Endothelial cell of umbilical vein (primary cell): ENCODE measurements around the gene SLC24A3. TPM values are rescaled to one million over a fixed set of nuclear protein-coding genes. Genes with fewer than 3 reads are reported as not detected.

Experiments
- BruUV-seq: library from RNA; stranded (reverse); fragments of 400-500 nt; replicated peaks from 2 replicates; lab custom pipeline; 2021; lab: Mats Ljungman, UMichigan
- CTCF ChIA-PET: fragments of 300-600, 350-600 bp; sonication (Branson Sonifier 250); formaldehyde crosslinking; loops from one replicate; lab custom pipeline; 2021; ENCODE audit warnings: antibody characterized with exemption, inconsistent platforms; lab: Charles Lee
- POLR2A ChIA-PET: fragments of 300-600, 350-600 bp; sonication (Branson Sonifier 250); formaldehyde crosslinking; loops from one replicate; lab custom pipeline; 2021; ENCODE audit warnings: antibody characterized with exemption, inconsistent platforms; lab: Charles Lee
- DNase-seq: peaks from one replicate; pipeline ENCODE4 v3.0.0-alpha.2; 2011; ENCODE audit warnings: low read depth, low spot score
- FAIRE-seq: peaks from 2 replicates; lab custom pipeline; 2011; peaks lifted over from hg19 to GRCh38; lab: Jason Lieb, UNC
- H2AFZ ChIP-seq: 2 replicates; pipeline ENCODE4 v1.6.0; 2012; ENCODE audit warnings: low read depth, low read length, control low read depth, inconsistent platforms
- H3K27ac ChIP-seq: 2 replicates; pipeline ENCODE4 v1.5.1; 2011; ENCODE audit warnings: low read depth, mild to moderate bottlenecking, control low read depth, low read length, moderate library complexity; ENCODE audit not compliant: insufficient read depth
- H3K27me3 ChIP-seq, 2 experiments: 2 replicates each; pipeline versions ENCODE4 v1.6.0 to v1.6.1; 2011; ENCODE audit warnings: low read length in 2 of 2, mixed read lengths in 1 of 2; ENCODE audit not compliant: control insufficient read depth in 2 of 2, insufficient read depth in 2 of 2
- H3K36me3 ChIP-seq, 2 experiments: 2 replicates in 1 of 2; 3 replicates in 1 of 2; pipeline ENCODE4 v1.5.1; 2011; ENCODE audit warnings: low read length in 2 of 2, mild to moderate bottlenecking in 1 of 2, moderate library complexity in 1 of 2; ENCODE audit not compliant: control insufficient read depth in 2 of 2, insufficient read depth in 2 of 2; ENCODE audit errors: extremely low read depth in 1 of 2
- H3K4me1 ChIP-seq: 3 replicates; pipeline ENCODE4 v1.5.1; 2011; ENCODE audit warnings: mild to moderate bottlenecking, low read length; ENCODE audit not compliant: control insufficient read depth, insufficient read depth; ENCODE audit errors: extremely low read depth
- H3K4me2 ChIP-seq: 2 replicates; pipeline ENCODE4 v1.6.1; 2011; ENCODE audit warnings: low read length, control low read depth, mixed read lengths; ENCODE audit not compliant: insufficient read depth
- H3K4me3 ChIP-seq, 3 experiments: fragments of 200-600 bp in 1 of 3; sonication (generic), shearing (Covaris generic) in 1 of 3; replicated peaks in 1 of 3; 2 replicates each; pipeline ENCODE4 v1.5.1; 2011 to 2016; ENCODE audit warnings: control low read depth in 3 of 3, low read length in 3 of 3, mild to moderate bottlenecking in 2 of 3, inconsistent platforms in 1 of 3, low read depth in 1 of 3, moderate library complexity in 1 of 3; ENCODE audit not compliant: insufficient read depth in 1 of 3
- H3K79me2 ChIP-seq: 2 replicates; pipeline ENCODE4 v1.6.0; 2012; ENCODE audit warnings: low read length, inconsistent platforms; ENCODE audit not compliant: control insufficient read depth, insufficient read depth
- H3K9ac ChIP-seq: replicated peaks from 2 replicates; pipeline ENCODE3; 2011; ENCODE audit warnings: low read length, control low read depth; ENCODE audit not compliant: insufficient read depth; ENCODE audit errors: extremely low read depth
- H3K9me1 ChIP-seq: replicated peaks from 3 replicates; pipeline ENCODE4 v1.6.0; 2011; ENCODE audit warnings: mild to moderate bottlenecking, low read length; ENCODE audit not compliant: control insufficient read depth, insufficient read depth; ENCODE audit errors: extremely low read depth
- H3K9me3 ChIP-seq: replicated peaks from 2 replicates; pipeline ENCODE4 v1.5.1; 2012; ENCODE audit warnings: low read length, inconsistent platforms; ENCODE audit not compliant: control insufficient read depth, insufficient read depth
- H4K20me1 ChIP-seq: replicated peaks from 2 replicates; pipeline ENCODE3; 2011; ENCODE audit warnings: mild to moderate bottlenecking, low read length; ENCODE audit not compliant: control insufficient read depth, insufficient read depth; ENCODE audit errors: extremely low read depth
- CTCF ChIP-seq, 2 donors: IDR thresholded peaks; 1 replicate in 1 of 2; 2 replicates in 1 of 2; pipeline ENCODE4 v1.5.1; 2011; ENCODE audit warnings: low read length in 2 of 2, mild to moderate bottlenecking in 2 of 2, moderate library complexity in 2 of 2, control low read depth in 1 of 2, inconsistent platforms in 1 of 2, low read depth in 1 of 2; ENCODE audit not compliant: insufficient read depth in 1 of 2; ENCODE audit errors: extremely low read depth in 1 of 2
- EZH2 ChIP-seq: IDR thresholded peaks from 2 replicates; pipeline ENCODE4 v1.6.1; 2012; ENCODE audit warnings: borderline replicate concordance, low read depth, mild to moderate bottlenecking, moderate library complexity, low read length, inconsistent platforms; ENCODE audit not compliant: severe bottlenecking
- FOS ChIP-seq: IDR thresholded peaks from 2 replicates; pipeline ENCODE4 v1.6.1; 2011; ENCODE audit warnings: mild to moderate bottlenecking, low read length, moderate library complexity, borderline replicate concordance; ENCODE audit not compliant: insufficient read depth
- GATA2 ChIP-seq: IDR thresholded peaks from 2 replicates; pipeline ENCODE4 v1.7.0; 2011; ENCODE audit warnings: low read depth, mild to moderate bottlenecking, moderate library complexity, mixed read lengths, low read length; ENCODE audit not compliant: insufficient read length, insufficient read depth
- JUN ChIP-seq: IDR thresholded peaks from 2 replicates; pipeline ENCODE4 v1.6.1; 2011; ENCODE audit warnings: borderline replicate concordance, low read depth; ENCODE audit not compliant: insufficient read length, insufficient read depth
- MYC ChIP-seq: IDR thresholded peaks from one replicate; pipeline ENCODE4 v1.6.1; 2011; ENCODE audit warnings: mild to moderate bottlenecking, low read depth, low read length
- POLR2A ChIP-seq: IDR thresholded peaks from 2 replicates; pipeline ENCODE4 v1.6.1; 2012; ENCODE audit warnings: low read depth, mild to moderate bottlenecking, control low read depth, low read length
- POLR2AphosphoS5 ChIP-seq: IDR thresholded peaks from 2 replicates; pipeline ENCODE4 v1.6.1; 2012; ENCODE audit warnings: low read depth, mild to moderate bottlenecking, control low read depth, low read length, moderate library complexity; ENCODE audit not compliant: insufficient read depth
- dilution Hi-C: fragments of 300-500 bp; cut with MboI; formaldehyde crosslinking; loops from one replicate; pipeline ENCODE4 v1.15.0; 2019; ENCODE audit warnings: low sequenced_read_pairs; ENCODE audit not compliant: extremely low pct_ligation_motif_present
- intact Hi-C: fragments of 100-400 bp; cut with micrococcal nuclease; formaldehyde crosslinking; loops from one replicate; pipeline ENCODE4 v1.10.0; 2022
- polyA plus RNA-seq, 4 experiments: library from polyadenylated mRNA; depleted of rRNA in 3 of 4; stranded (reverse) in 3 of 4; unstranded in 1 of 4; fragments of >200 nt; gene quantifications; 2 replicates each; pipeline versions ENCODE4 v1.2.1 to v1.2.3, GENCODE V29; 2011 to 2012; ENCODE audit warnings: missing spikeins in 1 of 4
- total RNA-seq: library from RNA; stranded (reverse); gene quantifications from 2 replicates; pipeline ENCODE4 v1.2.3, GENCODE V29; 2021
- TF ChIP-seq, protein P1 (sequence below): IDR thresholded peaks from 2 replicates; pipeline ENCODE4 v1.6.1; 2011; ENCODE audit not compliant: insufficient read depth, insufficient read length

SLC24A3 gene
- total and polyA plus RNA-seq, 2 donors (not counting 3 experiments of a cell fraction or from before 2014, with no cell fraction given) = not detected

- Histone ChIP-seq H3K9me3 (no peaks in the 10 kb centered on the region), H3K27ac (no peak overlapping the region), H3K79me2 (no peaks in the 10 kb centered on the region), H3K4me3 (no peak overlapping the region), H3K9ac (no peak overlapping the region), H3K9me1 (no peaks in the 10 kb centered on the region), H4K20me1 (no peaks in the 10 kb centered on the region), H3K4me1 (no peaks in the 10 kb centered on the region), H3K27me3 (no peaks in the 10 kb centered on the region), H3K36me3 (no peaks in the 10 kb centered on the region), H3K4me2 (no peak overlapping the region), H2AFZ (no peak overlapping the region)
- TF ChIP-seq POLR2AphosphoS5 (no peak), GATA2 (no peak)
- intact Hi-C loops = no loop called here
- CTCF ChIA-PET = no interaction called here
- BruUV-seq = no TSS peak
- DNase-seq = no peak
- FAIRE-seq = no peak
- dilution Hi-C loops = no loop called here
- POLR2A ChIA-PET = no interaction called here
These were observed 59.6 kb downstream of the SLC24A3 start for GRCh38 chr20:19271879-19272651.

DNA sequence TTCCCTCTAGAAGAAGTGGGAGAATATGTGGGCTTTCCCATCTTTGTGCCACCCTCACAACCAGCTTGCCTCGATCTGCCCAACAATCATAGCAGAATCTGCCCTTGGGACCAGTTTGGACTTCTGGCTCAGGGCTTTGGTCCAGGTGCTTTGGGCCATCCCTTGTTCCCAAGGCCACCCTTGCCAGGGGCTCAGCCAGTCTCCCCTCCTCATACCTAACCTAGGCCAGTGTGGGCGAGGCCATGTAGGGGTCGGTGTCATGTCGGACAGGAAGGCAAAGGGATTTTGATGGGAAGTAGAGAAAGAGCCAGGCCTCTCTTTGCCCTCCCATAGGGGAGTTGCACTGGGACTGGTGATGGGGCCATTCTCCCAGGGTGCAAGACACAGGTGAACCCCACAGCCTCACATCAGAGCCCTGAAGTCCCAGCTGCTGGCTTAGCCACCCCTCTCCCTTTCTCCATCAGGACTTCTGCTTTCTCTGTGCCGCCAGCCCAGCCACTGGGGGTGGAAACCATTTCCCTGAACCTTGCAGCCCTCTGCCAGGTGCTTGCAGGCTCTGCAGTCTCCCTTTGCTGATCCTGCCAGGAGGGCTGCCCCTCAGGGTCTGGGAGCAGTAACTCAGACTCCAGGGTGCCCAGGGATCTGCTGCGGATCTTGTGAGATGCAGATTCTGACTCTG is 60.7 kb downstream of the SLC24A3 start:
- no peaks in the 10 kb centered on the region for H3K27me3 ChIP-seq
- no peak for DNase-seq
- no peak overlapping the region for H3K4me3 ChIP-seq
- POLR2A ChIA-PET = no interaction called here
- dilution Hi-C loops (no loop called here), intact Hi-C loops (no loop called here)
- no peaks in the 10 kb centered on the region for H3K79me2 ChIP-seq
- H3K27ac ChIP-seq = no peak overlapping the region
- TF ChIP-seq, protein P1, sequence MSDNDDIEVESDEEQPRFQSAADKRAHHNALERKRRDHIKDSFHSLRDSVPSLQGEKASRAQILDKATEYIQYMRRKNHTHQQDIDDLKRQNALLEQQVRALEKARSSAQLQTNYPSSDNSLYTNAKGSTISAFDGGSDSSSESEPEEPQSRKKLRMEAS = no peak
- TF ChIP-seq POLR2A = no peak
- TF ChIP-seq FOS = no peak
- TF ChIP-seq JUN = no peak
- TF ChIP-seq CTCF (IDR thresholded peaks at IDR 0.05; ENCODE audit: extremely low read depth in 1 of 2, insufficient read depth in 1 of 2, low read depth in 1 of 2, low read length in 2 of 2) = no peak
- no peak for TF ChIP-seq GATA2
- no peak for TF ChIP-seq MYC
- TF ChIP-seq POLR2AphosphoS5 = no peak
- TF ChIP-seq EZH2 = no peak
- no peaks in the 10 kb centered on the region for H4K20me1 ChIP-seq
- CTCF ChIA-PET = no interaction called here
- no TSS peak for BruUV-seq
- no peak overlapping the region for H3K9ac ChIP-seq
- H3K36me3 ChIP-seq = no peaks in the 10 kb centered on the region
- no peaks in the 10 kb centered on the region for H3K9me1 ChIP-seq
- no peaks in the 10 kb centered on the region for H3K4me1 ChIP-seq
- H3K9me3 ChIP-seq = no peaks in the 10 kb centered on the region
- no peak overlapping the region for H2AFZ ChIP-seq
- no peak overlapping the region for H3K4me2 ChIP-seq
- no peak for FAIRE-seq
